Measurements from ENCODE around the gene TFAP2A. TPM values are rescaled to one million over a fixed set of nuclear protein-coding genes. Genes with fewer than 3 reads are reported as not detected.

TFAP2A gene
- total RNA-seq, 4 donors from 2014 or later, result 0.21 TPM; not detected in 2

GRCh38 chr6:10385524-10386132 is 29.2 kb downstream of the TFAP2A start:
- Histone ChIP-seq H3K4me1 (peaks cover 0 to 16% of the 10 kb centered on the region in 2 donors), H3K4me3 (no peak overlapping the region), H3K36me3 (no peaks in the 10 kb centered on the region), H3K27ac (no peak overlapping the region), H3K27me3 (peaks cover 15 to 96% of the 10 kb centered on the region in 2 donors), H3K9me3 (no peaks in the 10 kb centered on the region)
- TF ChIP-seq POLR2A (IDR thresholded peaks at IDR 0.05), result no peak
- TF ChIP-seq CTCF (IDR thresholded peaks at IDR 0.05), result no peak
- intact Hi-C loops (cut with DNase I; ENCODE audit: low total_unique reads), result no loop called here
- no peak for DNase-seq

DNA sequence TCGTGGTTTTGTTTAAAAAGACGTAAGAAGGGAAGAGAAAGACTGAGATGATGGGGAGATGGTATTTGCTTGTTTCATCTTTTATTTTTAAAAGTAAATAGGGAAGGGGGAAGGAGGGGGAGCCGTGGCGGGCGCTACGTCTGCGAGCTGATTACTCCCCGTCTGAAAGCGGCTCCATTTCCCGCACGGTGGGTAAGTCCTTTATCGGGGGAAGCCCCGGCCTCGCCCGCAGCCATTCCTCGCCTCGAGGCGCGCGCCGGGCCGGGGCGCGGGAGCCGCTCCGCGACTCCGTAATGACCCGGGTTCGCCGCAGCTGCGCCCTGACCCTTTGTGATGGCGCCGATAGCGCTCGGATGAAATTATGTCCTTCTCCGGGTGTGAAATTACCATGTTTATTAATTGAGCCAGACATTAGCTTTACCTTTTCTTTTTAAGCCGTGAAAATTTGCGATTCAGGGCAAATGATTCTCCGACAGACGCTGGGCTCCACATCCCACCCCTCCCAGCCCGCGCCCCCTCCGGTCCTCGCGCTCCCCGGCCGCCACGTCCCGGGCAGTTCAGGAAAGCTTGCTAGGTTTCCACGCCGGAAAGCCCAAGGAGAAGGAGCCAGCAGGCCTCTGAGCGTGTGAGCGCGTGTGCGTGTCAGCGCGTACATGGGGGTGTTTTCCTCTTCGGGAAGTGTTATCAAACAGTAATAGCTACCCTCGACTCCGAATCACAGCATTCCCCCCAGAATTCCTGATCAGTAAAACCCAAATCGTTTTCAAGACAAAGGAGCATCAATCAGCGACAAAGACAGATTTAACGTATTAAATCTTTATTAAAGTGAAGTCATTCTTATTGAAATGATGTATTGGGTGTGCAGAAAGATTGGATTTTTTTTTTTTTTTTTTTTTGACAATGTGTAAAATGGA is 30.0 kb downstream of the TFAP2A start:
- no peak for TF ChIP-seq CTCF (IDR thresholded peaks at IDR 0.05)
- H3K27me3 ChIP-seq, result peaks cover 9 to 89% of the 10 kb centered on the region in 2 donors

DNA sequence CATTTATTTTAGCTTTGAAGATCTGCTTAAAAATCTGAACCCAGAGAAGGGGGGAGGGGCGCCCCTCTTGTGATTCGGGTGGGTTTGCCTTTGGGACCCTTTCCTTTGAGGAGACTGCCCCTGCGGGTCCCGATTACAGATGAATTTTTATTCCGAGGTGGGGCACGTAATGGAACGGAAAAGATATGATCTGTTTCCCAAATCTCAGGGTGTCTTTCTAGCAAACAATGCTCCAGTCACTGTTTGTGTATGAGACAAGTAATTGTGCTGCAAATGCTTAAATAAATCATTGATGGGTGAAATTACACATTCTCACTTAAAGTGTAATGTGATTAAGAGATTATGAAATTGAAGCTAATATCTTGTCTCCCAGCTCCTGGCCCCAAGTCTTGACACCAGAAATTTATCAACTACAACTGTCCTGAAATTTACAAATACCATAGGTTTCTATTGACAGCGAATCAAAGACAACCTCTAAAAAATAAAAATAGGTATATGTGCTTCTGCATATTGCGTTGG is 30.7 kb downstream of the TFAP2A start:
- intact Hi-C loops (cut with DNase I; ENCODE audit: low total_unique reads), result no loop called here
- peaks cover 9 to 82% of the 10 kb centered on the region in 2 donors for H3K27me3 ChIP-seq
- H3K9me3 ChIP-seq, result no peaks in the 10 kb centered on the region
- no peak overlapping the region for H3K27ac ChIP-seq
- no peaks in the 10 kb centered on the region for H3K36me3 ChIP-seq
- no peak for DNase-seq
- TF ChIP-seq CTCF (IDR thresholded peaks at IDR 0.05), result no peak
- no peak for TF ChIP-seq POLR2A (IDR thresholded peaks at IDR 0.05)
- H3K4me1 ChIP-seq, result peaks cover 0 to 13% of the 10 kb centered on the region in 2 donors
- no peak overlapping the region for H3K4me3 ChIP-seq

More for the DNA sequence above, 30.0 kb downstream of the TFAP2A start:
- DNase-seq, result no peak
- H3K27ac ChIP-seq, result no peak overlapping the region
- intact Hi-C loops (cut with DNase I; ENCODE audit: low total_unique reads), result no loop called here
- peaks cover 0 to 14% of the 10 kb centered on the region in 2 donors for H3K4me1 ChIP-seq
- H3K9me3 ChIP-seq, result no peaks in the 10 kb centered on the region
- H3K36me3 ChIP-seq, result no peaks in the 10 kb centered on the region
- H3K4me3 ChIP-seq, result no peak overlapping the region

DNA sequence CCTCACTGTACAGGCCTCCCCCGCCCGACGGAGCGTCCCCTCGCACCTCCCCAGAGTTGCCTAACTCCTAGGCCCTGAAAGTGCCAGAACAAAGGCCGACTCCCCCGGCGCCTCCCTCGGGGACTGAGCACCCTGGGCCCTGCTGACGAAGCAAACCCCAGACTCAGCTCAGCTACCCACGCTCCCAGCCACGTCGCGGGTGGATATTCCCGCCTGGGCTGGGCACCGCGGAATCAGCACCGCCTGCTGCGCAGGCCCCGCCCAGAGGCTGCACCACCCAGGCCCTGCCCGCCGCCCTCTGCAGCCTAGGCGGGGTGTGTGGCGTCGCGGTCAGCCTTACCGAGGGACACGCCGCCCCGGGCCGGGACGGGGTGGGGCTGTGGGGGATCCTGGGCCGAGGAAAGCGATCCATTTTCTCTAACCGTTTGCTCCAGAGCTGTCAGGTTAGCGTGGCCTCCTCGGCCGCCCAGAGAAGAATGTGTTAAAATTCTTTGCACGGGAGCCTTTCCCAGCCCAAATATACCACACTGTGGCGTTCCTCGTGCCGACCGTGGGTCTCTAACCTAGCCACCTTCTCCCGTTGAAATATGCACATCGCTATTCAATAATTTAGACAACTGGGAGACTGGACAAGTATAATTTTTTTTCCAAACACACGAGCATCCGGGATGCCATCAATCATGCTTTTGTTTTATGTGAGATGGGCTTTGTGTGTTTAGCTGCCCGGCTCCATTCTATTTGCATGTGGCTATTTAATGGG is 31.4 kb downstream of the TFAP2A start:
- H3K27ac ChIP-seq, result no peak overlapping the region
- H3K9me3 ChIP-seq, result no peaks in the 10 kb centered on the region
- no peak overlapping the region for H3K4me3 ChIP-seq
- DNase-seq, result no peak
- no peaks in the 10 kb centered on the region for H3K36me3 ChIP-seq
- H3K27me3 ChIP-seq, result peaks cover 9 to 76% of the 10 kb centered on the region in 2 donors
- intact Hi-C loops (cut with DNase I; ENCODE audit: low total_unique reads), result no loop called here
- H3K4me1 ChIP-seq, result peaks cover 0 to 13% of the 10 kb centered on the region in 2 donors
- TF ChIP-seq POLR2A (IDR thresholded peaks at IDR 0.05) (no peak), CTCF (IDR thresholded peaks at IDR 0.05) (no peak)

Measured in uterus (tissue), 4 donors.